ENCODE data around the gene UBAC2.

The UBAC2 gene

DNA sequence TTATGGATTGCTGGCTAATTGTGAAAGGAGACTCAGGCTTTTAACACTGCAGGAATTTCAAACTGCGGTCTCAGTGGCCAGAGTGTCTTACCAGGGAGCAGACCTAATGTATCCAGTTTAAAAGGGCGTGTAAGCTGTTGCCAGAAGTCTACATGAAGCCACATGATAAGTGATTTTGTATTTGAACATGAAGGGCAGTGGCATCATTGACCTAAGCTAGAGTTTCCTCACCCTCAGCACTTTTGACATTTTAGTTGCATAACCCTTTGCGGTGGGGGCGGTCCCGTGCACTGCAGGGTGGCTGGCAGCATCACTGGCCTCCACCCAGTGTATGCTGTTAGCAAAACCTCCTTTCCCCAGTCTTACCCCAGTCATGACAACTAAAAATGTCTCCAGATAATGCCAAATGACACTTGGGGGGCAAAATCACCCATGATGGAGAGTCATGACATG lies 81.2 kb downstream of the UBAC2 start:
- Histone ChIP-seq H3K4me3 (no peak overlapping the region), H3K9me3 (no peaks in the 10 kb centered on the region), H3K4me1 (no peaks in the 10 kb centered on the region), H3K27me3 (ENCODE audit: low read depth) (no peaks in the 10 kb centered on the region), H3K36me3 (replicated peaks) (0 out of 2 replicates have a peak, but pooled peaks cover 4% of the 10 kb centered on the region)
- in situ Hi-C loops (cut with MboI; ENCODE audit: low sequenced_read_pairs): no loop called here
- DNase-seq (ENCODE audit: low spot score in 2 of 2): no peak

DNA sequence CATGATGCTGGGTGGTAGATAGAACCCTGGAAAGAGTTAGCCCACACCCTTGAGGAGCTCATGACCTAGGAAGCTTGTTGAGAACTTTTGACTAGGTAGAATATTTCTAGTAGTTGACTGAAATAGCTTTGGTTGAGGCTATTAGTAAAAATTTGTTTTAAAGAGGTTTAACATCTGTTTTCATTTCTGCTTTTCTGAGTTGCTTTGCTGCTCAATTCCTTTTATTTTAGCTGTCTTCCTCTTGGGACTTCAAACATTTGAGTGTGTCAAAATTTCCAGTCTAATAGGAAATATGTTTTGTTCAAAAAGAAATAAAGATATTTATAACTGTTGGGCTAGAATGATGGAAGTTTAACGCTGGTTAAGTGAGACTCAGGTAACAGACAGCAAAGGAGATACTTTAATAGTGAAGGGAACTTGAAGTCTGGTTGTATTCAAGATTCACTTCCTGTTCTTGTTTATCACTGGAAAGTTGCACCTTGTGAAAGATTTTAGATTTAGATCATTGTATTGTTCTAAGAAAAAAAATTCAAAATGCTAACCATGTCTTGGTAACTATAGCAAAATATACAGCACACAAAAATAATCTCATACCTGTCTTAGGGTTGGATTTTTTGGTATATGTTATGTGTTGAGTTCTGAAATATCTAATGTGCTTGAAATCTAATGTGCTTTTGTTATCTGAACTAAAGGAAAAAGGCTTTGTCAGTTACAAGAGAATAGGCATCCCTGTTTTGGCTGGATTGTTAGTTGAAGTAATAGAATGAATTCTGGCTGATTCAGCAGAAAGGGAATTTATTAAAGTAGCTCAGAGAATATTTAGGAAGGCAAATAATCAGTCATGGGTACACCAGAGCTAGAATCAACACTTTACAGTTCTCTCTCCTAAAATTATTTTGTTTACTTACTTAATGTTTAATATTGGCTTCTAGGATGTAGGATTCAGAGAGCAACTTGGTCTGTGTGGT lies 81.9 kb downstream of the UBAC2 start:
- in situ Hi-C loops (cut with MboI; ENCODE audit: low sequenced_read_pairs): no loop called here
- no peak overlapping the region for H3K4me3 ChIP-seq
- H3K27me3 ChIP-seq (ENCODE audit: low read depth): no peaks in the 10 kb centered on the region
- H3K9me3 ChIP-seq: no peaks in the 10 kb centered on the region
- H3K36me3 ChIP-seq (replicated peaks): 0 out of 2 replicates have a peak, but pooled peaks cover 4% of the 10 kb centered on the region
- DNase-seq (ENCODE audit: low spot score in 2 of 2): no peak
- no peaks in the 10 kb centered on the region for H3K4me1 ChIP-seq

DNA sequence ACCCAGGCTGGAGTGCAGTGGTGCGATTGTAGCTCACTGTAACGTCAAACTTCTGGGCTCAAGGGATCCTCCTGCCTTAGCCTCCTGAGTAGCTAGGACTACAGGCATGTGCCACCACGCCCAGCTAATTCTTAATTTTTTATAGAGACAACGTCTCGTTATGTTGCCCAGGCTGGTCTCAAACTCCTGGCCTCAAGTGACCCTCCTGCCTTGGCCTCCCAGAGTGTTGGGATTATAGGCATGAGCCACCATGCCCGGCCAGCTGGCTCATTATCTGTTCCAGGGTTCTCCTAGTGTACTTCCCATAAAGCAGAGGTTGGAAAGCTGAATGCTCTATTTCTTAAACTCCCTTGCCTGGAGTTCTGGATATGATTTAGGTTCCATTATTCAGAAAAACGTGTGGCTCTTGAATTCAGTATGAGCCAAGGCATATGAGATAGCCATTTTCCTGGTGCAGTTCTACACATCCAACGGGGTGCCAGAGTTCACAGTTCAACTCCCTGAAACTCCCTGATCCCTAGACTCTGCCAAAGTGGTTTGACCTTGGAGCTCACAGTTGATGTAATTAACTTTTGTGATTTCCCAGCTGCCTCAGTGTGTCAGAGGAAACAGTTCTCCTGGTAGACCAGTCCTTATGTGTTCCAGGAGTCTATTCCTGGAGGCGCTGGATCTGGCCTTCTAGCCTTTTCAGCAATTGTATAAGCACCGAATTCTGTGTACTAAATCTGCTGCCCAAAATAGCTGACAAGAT lies 85.0 kb downstream of the UBAC2 start:
- H3K9me3 ChIP-seq: no peaks in the 10 kb centered on the region
- no peaks in the 10 kb centered on the region for H3K27me3 ChIP-seq (ENCODE audit: low read depth)
- H3K4me3 ChIP-seq: no peak overlapping the region
- no peaks in the 10 kb centered on the region for H3K4me1 ChIP-seq
- in situ Hi-C loops (cut with MboI; ENCODE audit: low sequenced_read_pairs): no loop called here
- DNase-seq (ENCODE audit: low spot score in 2 of 2): no peak
- H3K36me3 ChIP-seq (replicated peaks): no peaks in the 10 kb centered on the region

DNA sequence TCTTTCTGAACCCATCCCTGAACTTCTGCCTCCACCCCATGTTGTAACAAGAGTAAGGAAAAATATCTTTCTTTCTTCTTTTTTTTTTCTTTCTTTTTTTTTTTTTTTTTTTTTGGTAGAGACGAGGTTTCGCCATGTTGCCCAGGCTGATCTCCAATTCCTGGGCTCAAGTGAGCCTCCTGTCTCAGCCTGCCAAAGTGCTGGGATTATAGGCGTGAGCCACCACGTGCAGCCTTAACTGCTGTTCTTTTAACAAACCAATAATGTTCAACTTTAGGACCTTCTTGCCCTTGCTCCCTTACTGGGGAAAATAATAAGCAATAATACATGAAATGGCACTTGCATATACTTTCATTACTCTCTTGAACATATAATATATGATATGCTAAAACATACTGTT lies 86.9 kb downstream of the UBAC2 start:
- H3K4me1 ChIP-seq: no peaks in the 10 kb centered on the region
- no peaks in the 10 kb centered on the region for H3K36me3 ChIP-seq (replicated peaks)
- no peak for DNase-seq (ENCODE audit: low spot score in 2 of 2)
- no peaks in the 10 kb centered on the region for H3K27me3 ChIP-seq (ENCODE audit: low read depth)
- H3K4me3 ChIP-seq: no peak overlapping the region
- no peaks in the 10 kb centered on the region for H3K9me3 ChIP-seq
- in situ Hi-C loops (cut with MboI; ENCODE audit: low sequenced_read_pairs): no loop called here

DNA sequence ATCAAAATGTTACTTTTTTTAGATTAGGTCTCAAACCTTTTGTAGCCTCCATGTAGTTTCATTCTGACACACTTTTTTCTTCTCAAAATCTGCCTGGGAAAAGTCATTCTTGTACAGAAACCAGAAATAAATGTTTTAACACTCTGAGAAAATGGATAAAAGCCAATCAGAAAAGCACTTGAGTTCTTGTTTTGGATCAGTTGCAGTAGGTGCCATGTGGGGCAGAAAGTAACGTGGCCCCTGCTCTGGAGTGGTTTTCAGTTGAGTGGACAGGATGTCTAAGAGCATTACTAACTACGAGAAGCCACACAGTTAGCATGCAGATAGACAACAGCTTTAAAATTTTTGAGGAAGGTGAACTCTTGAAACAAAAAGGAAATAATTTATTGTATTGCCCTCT lies 87.4 kb downstream of the UBAC2 start:
- in situ Hi-C loops (cut with MboI; ENCODE audit: low sequenced_read_pairs): no loop called here
- H3K4me1 ChIP-seq: no peaks in the 10 kb centered on the region
- no peak overlapping the region for H3K4me3 ChIP-seq
- H3K9me3 ChIP-seq: no peaks in the 10 kb centered on the region
- H3K27me3 ChIP-seq (ENCODE audit: low read depth): no peaks in the 10 kb centered on the region
- H3K36me3 ChIP-seq (replicated peaks): no peaks in the 10 kb centered on the region
- DNase-seq (ENCODE audit: low spot score in 2 of 2): no peak

DNA sequence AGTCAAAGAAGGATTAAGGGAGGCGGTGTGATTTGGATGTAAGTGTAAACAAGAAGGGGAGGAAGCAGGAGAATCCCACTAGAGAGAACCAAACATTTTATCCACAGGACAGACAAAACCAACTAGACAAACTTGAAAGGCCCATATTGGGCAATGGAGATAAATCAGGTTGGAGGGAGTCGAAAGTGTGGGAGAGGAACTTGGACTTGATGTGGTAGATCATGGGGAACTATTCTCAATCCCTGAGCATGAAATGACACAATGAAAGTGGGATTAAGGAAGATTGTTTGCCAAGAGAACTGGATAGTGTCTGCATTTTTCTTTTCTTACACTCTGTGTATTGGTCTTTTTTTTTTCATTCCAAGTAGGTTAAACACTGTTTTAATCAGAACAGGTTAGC lies 88.6 kb downstream of the UBAC2 start:
- Histone ChIP-seq H3K27me3 (ENCODE audit: low read depth) (no peaks in the 10 kb centered on the region), H3K9me3 (no peaks in the 10 kb centered on the region), H3K4me3 (no peak overlapping the region), H3K4me1 (no peaks in the 10 kb centered on the region), H3K36me3 (replicated peaks) (no peaks in the 10 kb centered on the region)
- no peak for DNase-seq (ENCODE audit: low spot score in 2 of 2)
- in situ Hi-C loops (cut with MboI; ENCODE audit: low sequenced_read_pairs): no loop called here

DNA sequence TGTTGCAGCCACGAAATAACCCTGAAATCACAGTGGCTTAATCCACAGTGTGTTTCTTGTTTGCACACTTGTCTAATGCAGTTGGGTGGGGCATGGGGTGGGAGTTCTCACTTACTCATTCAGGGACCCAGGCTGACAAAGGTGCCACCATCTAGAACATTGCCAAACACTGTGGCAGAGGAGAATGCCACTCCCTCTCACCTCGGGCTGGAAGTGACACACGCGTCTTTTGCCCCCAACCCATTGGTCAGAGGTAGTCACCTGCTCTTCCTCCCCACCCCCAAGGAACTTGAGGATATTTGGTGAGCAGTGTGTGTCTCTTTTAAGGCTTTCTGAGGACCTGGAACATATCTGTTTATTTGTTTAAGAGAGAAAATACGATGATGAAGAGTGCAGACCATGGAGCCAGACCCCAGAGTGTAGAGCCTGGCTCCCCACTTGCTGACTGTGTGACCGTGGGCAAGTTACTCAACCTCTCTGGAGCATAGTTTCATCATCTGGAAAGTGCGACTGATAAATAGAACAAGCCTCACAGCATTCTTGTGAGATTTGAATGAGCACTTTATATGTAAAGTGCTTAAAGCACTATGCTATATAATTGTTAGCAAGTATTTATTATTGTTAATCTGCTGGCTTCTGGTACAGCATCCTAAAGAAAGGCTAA lies 89.2 kb downstream of the UBAC2 start:
- Histone ChIP-seq H3K27me3 (ENCODE audit: low read depth) (no peaks in the 10 kb centered on the region), H3K4me1 (no peaks in the 10 kb centered on the region), H3K4me3 (no peak overlapping the region), H3K9me3 (no peaks in the 10 kb centered on the region), H3K36me3 (replicated peaks) (no peaks in the 10 kb centered on the region)
- DNase-seq (ENCODE audit: low spot score in 2 of 2): no peak
- in situ Hi-C loops (cut with MboI; ENCODE audit: low sequenced_read_pairs): no loop called here

DNA sequence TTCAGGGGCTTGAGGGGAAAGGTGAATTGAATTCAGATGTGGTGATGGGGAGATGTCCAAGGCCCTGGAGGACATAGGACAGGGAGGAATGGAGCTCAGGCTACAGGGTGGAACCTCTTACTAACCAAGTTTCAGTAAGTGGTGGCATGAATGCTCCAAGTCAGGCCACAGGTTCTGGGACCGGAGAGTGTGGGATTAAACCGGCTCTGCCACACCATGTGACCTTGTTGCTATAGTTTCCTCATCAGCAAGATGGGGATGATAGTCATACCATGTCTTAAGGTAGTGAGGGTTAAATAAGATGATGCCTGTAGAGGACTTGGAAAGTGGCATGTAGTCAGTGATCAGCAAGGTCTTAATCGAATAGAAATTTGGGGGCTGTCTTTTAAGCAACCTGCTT lies 90.2 kb downstream of the UBAC2 start:
- Histone ChIP-seq H3K4me1 (no peaks in the 10 kb centered on the region), H3K36me3 (replicated peaks) (no peaks in the 10 kb centered on the region), H3K9me3 (no peaks in the 10 kb centered on the region), H3K4me3 (no peak overlapping the region), H3K27me3 (ENCODE audit: low read depth) (no peaks in the 10 kb centered on the region)
- in situ Hi-C loops (cut with MboI; ENCODE audit: low sequenced_read_pairs): no loop called here
- no peak for DNase-seq (ENCODE audit: low spot score in 2 of 2)

DNA sequence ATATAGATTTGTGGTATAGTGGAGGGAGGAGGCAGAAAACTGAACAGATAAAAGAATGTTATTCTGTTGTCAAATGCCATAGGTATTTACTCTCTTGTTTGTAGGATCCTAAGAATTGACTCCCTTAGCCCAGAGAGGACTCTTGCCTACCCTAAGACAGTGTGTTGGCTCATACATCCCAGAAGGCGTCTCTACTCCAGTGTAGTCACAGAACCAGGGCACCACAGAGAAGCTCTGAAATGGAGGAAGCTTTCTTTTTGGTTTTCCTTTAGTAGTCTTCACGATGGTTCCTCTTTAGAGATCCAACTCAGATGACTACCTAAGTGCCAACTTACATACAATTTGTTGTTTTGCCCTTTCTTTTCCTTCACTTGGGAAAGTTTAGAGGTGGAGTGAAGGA lies 92.5 kb downstream of the UBAC2 start:
- Histone ChIP-seq H3K4me1 (no peaks in the 10 kb centered on the region), H3K9me3 (no peaks in the 10 kb centered on the region), H3K36me3 (replicated peaks) (no peaks in the 10 kb centered on the region), H3K27me3 (ENCODE audit: low read depth) (no peaks in the 10 kb centered on the region), H3K4me3 (no peak overlapping the region)
- no peak for DNase-seq (ENCODE audit: low spot score in 2 of 2)
- in situ Hi-C loops (cut with MboI; ENCODE audit: low sequenced_read_pairs): no loop called here

DNA sequence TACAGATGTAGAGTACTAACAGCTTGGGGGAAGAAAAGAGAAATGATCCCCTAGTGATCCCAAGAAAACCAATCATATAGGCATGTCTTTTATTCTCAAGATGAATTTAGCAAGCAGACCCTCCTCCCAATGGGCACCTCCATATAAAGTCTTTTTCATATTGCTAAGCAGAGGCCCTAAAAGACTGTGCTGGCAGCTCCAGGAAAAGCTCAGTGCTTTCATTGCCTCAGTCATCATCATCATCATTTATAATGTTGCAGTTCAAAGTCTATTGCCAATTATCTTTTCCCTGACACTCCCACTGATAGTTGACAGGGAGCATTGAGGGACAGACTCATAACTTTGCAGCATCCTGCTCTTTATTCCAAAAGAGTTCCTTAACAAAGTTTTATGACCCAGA lies 93.5 kb downstream of the UBAC2 start:
- in situ Hi-C loops (cut with MboI; ENCODE audit: low sequenced_read_pairs): no loop called here
- Histone ChIP-seq H3K27me3 (ENCODE audit: low read depth) (no peaks in the 10 kb centered on the region), H3K36me3 (replicated peaks) (no peaks in the 10 kb centered on the region), H3K4me1 (no peaks in the 10 kb centered on the region), H3K9me3 (no peaks in the 10 kb centered on the region), H3K4me3 (no peak overlapping the region)
- DNase-seq (ENCODE audit: low spot score in 2 of 2): no peak

DNA sequence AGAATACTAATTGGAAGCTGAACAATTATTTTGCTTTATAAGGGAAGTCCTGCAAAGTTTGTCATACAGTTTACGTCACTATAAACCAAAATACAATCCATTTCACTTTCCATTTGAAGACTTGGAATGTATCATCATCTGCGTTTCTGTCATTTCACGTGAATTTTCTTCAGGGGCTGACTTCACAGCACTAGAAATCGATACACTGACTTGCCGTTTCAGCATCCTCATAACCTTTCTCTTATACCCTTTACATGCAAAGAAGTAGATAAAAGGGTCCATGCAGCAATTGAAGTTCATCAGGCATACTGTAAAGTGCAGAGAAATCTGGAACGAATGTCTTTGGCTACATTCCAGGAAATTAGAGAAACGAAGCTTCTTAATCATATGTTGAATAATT lies 94.3 kb downstream of the UBAC2 start:
- H3K36me3 ChIP-seq (replicated peaks): no peaks in the 10 kb centered on the region
- in situ Hi-C loops (cut with MboI; ENCODE audit: low sequenced_read_pairs): no loop called here
- no peaks in the 10 kb centered on the region for H3K9me3 ChIP-seq
- DNase-seq (ENCODE audit: low spot score in 2 of 2): no peak
- H3K4me3 ChIP-seq: no peak overlapping the region
- no peaks in the 10 kb centered on the region for H3K4me1 ChIP-seq
- no peaks in the 10 kb centered on the region for H3K27me3 ChIP-seq (ENCODE audit: low read depth)

DNA sequence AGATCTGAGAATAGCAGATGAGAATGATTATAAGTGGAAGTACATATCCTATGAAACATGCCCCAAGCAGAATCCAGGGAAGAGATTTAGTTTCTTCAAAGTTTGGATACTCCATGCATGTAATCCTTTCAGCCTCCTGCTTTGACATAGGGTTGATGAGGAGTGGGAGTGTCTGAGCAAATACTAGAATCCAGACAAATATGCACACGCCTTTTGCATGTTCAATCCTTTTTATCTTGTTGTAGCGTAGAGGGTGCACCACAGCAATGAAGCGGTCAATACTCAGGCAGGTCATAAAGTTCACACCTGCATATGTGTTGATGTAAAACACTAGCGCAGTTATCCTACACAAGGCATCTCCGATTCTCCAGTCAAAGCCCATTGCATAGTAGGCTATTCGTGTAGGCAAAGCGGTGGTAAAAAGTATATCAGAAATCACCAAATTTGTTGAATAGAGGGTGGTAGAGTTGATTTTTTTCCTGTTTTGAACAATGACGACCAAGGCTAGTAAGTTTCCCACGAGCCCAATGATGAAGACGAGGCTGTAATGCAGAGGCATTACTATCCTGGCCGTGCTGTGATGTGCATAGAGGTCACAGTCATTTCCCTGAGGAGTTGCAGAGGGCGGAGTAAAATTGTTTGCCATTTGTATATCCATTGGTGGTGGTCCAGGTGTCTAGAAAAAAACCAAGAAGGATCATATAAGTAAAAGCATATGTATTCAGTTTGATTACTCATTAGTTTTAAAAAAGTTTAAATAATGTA lies 95.0 kb downstream of the UBAC2 start:
- no peaks in the 10 kb centered on the region for H3K9me3 ChIP-seq
- no peaks in the 10 kb centered on the region for H3K4me1 ChIP-seq
- H3K27me3 ChIP-seq (ENCODE audit: low read depth): no peaks in the 10 kb centered on the region
- DNase-seq (ENCODE audit: low spot score in 2 of 2): no peak
- in situ Hi-C loops (cut with MboI; ENCODE audit: low sequenced_read_pairs): no loop called here
- H3K4me3 ChIP-seq: no peak overlapping the region
- no peaks in the 10 kb centered on the region for H3K36me3 ChIP-seq (replicated peaks)

DNA sequence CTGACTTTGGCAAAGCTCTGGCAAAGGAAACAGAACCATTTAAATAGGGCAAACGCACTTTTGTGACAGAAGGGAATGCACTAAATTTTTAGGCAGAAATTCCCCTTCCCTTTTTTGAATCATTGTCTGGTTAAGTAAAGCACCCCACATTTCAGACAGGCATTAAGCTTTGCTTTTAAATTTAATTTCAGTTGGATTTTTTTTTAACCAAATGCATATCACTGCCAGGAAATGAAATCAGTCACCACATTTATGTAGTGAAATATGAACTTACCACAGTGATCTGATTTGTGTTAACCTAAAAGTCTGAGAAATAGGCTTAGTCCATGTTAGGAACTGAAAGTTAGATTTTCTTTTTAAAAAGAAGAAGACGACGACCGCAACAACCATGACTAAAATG lies 95.7 kb downstream of the UBAC2 start:
- DNase-seq (ENCODE audit: low spot score in 2 of 2): no peak
- Histone ChIP-seq H3K4me3 (no peak overlapping the region), H3K36me3 (replicated peaks) (no peaks in the 10 kb centered on the region), H3K9me3 (no peaks in the 10 kb centered on the region), H3K4me1 (no peaks in the 10 kb centered on the region), H3K27me3 (ENCODE audit: low read depth) (no peaks in the 10 kb centered on the region)
- in situ Hi-C loops (cut with MboI; ENCODE audit: low sequenced_read_pairs): no loop called here
